ENCODE results near the gene SEPSECS. TPM values are rescaled to one million over a fixed set of nuclear protein-coding genes. Genes with fewer than 3 reads are reported as not detected.
"Not testable (repeated sequence)": the region's sequence is repeated elsewhere in the genome, so short reads cannot be mapped to it uniquely, and the experiment has no call there.

SEPSECS gene
- total and polyA plus RNA-seq, 9 of the 15 experiments (the other 6 are each of a cell fraction or from before 2014, with no cell fraction given) = 3.9 to 17.2 (median 7.9) TPM

GRCh38 chr4:25083441-25083840 is 76.8 kb downstream of the SEPSECS start:
- in situ Hi-C loops (cut with MboI); FAIRE-seq; intact Hi-C loops (cut with micrococcal nuclease); H3K9me1 ChIP-seq (ENCODE audit: control insufficient read depth, insufficient read depth, low read length); BruUV-seq (replicated peaks); ATAC-seq; H2AFZ ChIP-seq (ENCODE audit: low read depth, low read length); H3K79me2 ChIP-seq (ENCODE audit: control insufficient read depth, insufficient read depth, low read length); POLR2A ChIA-PET; H3K4me3 ChIP-seq; H3K36me3 ChIP-seq (ENCODE audit: control insufficient read depth, insufficient read depth, low read length); H3K9me3 ChIP-seq (replicated peaks; ENCODE audit: control insufficient read depth, insufficient read depth, low read depth, low read length); CTCF ChIA-PET (ENCODE audit: low intra/inter-chr PET ratio); H3K9ac ChIP-seq (ENCODE audit: insufficient read depth in 1 of 2, low read depth in 2 of 2, low read length in 2 of 2); H3K27ac ChIP-seq (ENCODE audit: extremely low read depth, low read depth, low read length); H4K20me1 ChIP-seq (replicated peaks; ENCODE audit: control insufficient read depth, insufficient read depth, low read length); DNase-seq (ENCODE audit: extremely low read depth in 1 of 4, low spot score in 3 of 4); H3K4me2 ChIP-seq (ENCODE audit: insufficient read depth, low read length): not testable (repeated sequence)
- Histone ChIP-seq H3K4me1 (replicated peaks in 1 of 2; ENCODE audit: control insufficient read depth in 2 of 2, insufficient read depth in 2 of 2, low read length in 2 of 2) (peaks cover 10% of the 10 kb centered on the region in 2 experiments), H3K27me3 (ENCODE audit: control insufficient read depth in 2 of 2, insufficient read depth in 2 of 2, low read length in 2 of 2) (peaks cover 17 to 53% of the 10 kb centered on the region in 2 experiments; a peak in 4 of 5 replicates)
- WGBS (ENCODE audit: insufficient coverage, low coverage, missing lambda C conversion rate) = 9% methylated on average over 4 of the region's 4 CpGs

- no peak overlapping the region for H3K4me2 ChIP-seq (ENCODE audit: insufficient read depth, low read length)
- in situ Hi-C loops (cut with MboI) = no loop called here
- DNase-seq (ENCODE audit: extremely low read depth in 1 of 4, low spot score in 3 of 4) (no peak), FAIRE-seq (no peak), ATAC-seq (no peak; the same call in 2 of the 3 replicates)
- intact Hi-C loops (cut with micrococcal nuclease) = no loop called here
- no peak overlapping the region for H3K9ac ChIP-seq (ENCODE audit: insufficient read depth in 1 of 2, low read depth in 2 of 2, low read length in 2 of 2)
- H3K4me1 ChIP-seq (replicated peaks in 1 of 2; ENCODE audit: control insufficient read depth in 2 of 2, insufficient read depth in 2 of 2, low read length in 2 of 2) = peaks cover 0 to 3% of the 10 kb centered on the region in 2 experiments; a peak in 1 of 5 replicates
- BruUV-seq (replicated peaks) = no TSS peak
- no peaks in the 10 kb centered on the region for H3K79me2 ChIP-seq (ENCODE audit: control insufficient read depth, insufficient read depth, low read length)
- no peak overlapping the region for H2AFZ ChIP-seq (ENCODE audit: low read depth, low read length)
- H3K27me3 ChIP-seq (ENCODE audit: control insufficient read depth in 2 of 2, insufficient read depth in 2 of 2, low read length in 2 of 2) = peaks cover 16 to 49% of the 10 kb centered on the region in 2 experiments; a peak in 4 of 5 replicates
- H3K9me1 ChIP-seq (ENCODE audit: control insufficient read depth, insufficient read depth, low read length) = no peaks in the 10 kb centered on the region
- no peak overlapping the region for H3K27ac ChIP-seq (ENCODE audit: extremely low read depth, low read depth, low read length)
- WGBS (ENCODE audit: insufficient coverage, low coverage, missing lambda C conversion rate) = 7% methylated on average over 7 of the region's 7 CpGs
- H3K4me3 ChIP-seq = no peak overlapping the region
- ChIA-PET POLR2A (interaction anchor here (0.6 kb wide), 1 partner anchor 71 kb away, joined by 3 read pairs; no protein-coding TSS in a partner anchor), CTCF (ENCODE audit: low intra/inter-chr PET ratio) (no interaction called here)
- H3K9me3 ChIP-seq (replicated peaks; ENCODE audit: control insufficient read depth, insufficient read depth, low read depth, low read length) = no peaks in the 10 kb centered on the region
- H4K20me1 ChIP-seq (replicated peaks; ENCODE audit: control insufficient read depth, insufficient read depth, low read length) = no peaks in the 10 kb centered on the region
- no peaks in the 10 kb centered on the region for H3K36me3 ChIP-seq (ENCODE audit: control insufficient read depth, insufficient read depth, low read length)
- TF ChIP-seq ARID3B (CRISPR knock-in tag; IDR thresholded peaks at IDR 0.05; ENCODE audit: borderline replicate concordance) = no peak
- no peak for TF ChIP-seq MIER1 (IDR thresholded peaks at IDR 0.05; ENCODE audit: low read depth)
- no peak for TF ChIP-seq ZFPM2 (CRISPR knock-in tag; IDR thresholded peaks at IDR 0.05)
- no peak for TF ChIP-seq CTBP1 (IDR thresholded peaks at IDR 0.05; ENCODE audit: borderline replicate concordance)
- TF ChIP-seq ZNF507 (tag; conservative IDR thresholded peaks at IDR 0.05) = no peak
- TF ChIP-seq ZNF561 (CRISPR knock-in tag; conservative IDR thresholded peaks at IDR 0.05) = no peak
- no peak for TF ChIP-seq ZNF696 (CRISPR knock-in tag; conservative IDR thresholded peaks at IDR 0.05)
- no peak for TF ChIP-seq MTA3 (IDR thresholded peaks at IDR 0.05; ENCODE audit: borderline replicate concordance)
- no peak for TF ChIP-seq THRA (IDR thresholded peaks at IDR 0.05)
Observed at GRCh38 chr4:25081866-25082471, 78.3 kb downstream of the SEPSECS start.
